Common myeloid progenitor, CD34-positive (primary cell): ENCODE results near the gene DPYD.

Experiments used
- CTCF ChIA-PET: fragments of 350-600 bp; sonication (Branson Sonifier 250); formaldehyde crosslinking; loops from one replicate; lab custom pipeline; 2021; ENCODE audit warnings: antibody characterized with exemption; lab: Charles Lee
- POLR2A ChIA-PET: fragments of 350-600 bp; sonication (Branson Sonifier 250); formaldehyde crosslinking; loops from one replicate; lab custom pipeline; 2021; ENCODE audit warnings: antibody characterized with exemption; lab: Charles Lee
- DNase-seq, 3 donors: peaks; one replicate each; pipeline versions ENCODE4 v3.0.0 to v3.0.0-alpha.2; 2013
- H3K27ac ChIP-seq, 2 experiments: 1 replicate in 1 of 2; 2 replicates in 1 of 2; pipeline ENCODE4 v1.7.0; 2013; ENCODE audit warnings: inconsistent platforms in 2 of 2, low read length in 2 of 2, mild to moderate bottlenecking in 2 of 2, low read depth in 1 of 2, moderate library complexity in 1 of 2; ENCODE audit not compliant: severe bottlenecking in 2 of 2, insufficient read depth in 1 of 2, poor library complexity in 1 of 2
- H3K27me3 ChIP-seq, 5 experiments: replicated peaks in 2 of 5; 1 replicate in 3 of 5; 2 replicates in 2 of 5; pipeline versions ENCODE4 v1.6.1 to v1.7.0; 2013; ENCODE audit warnings: low read length in 4 of 5, mild to moderate bottlenecking in 2 of 5, moderate library complexity in 2 of 5, inconsistent platforms in 1 of 5; ENCODE audit not compliant: insufficient read depth in 5 of 5, control insufficient read depth in 4 of 5
- H3K36me3 ChIP-seq, 4 experiments: 1 replicate in 2 of 4; 2 replicates in 2 of 4; pipeline versions ENCODE4 v1.6.1 to v1.7.0; 2013; ENCODE audit warnings: low read length in 3 of 4, control low read depth in 1 of 4, mild to moderate bottlenecking in 1 of 4; ENCODE audit not compliant: control insufficient read depth in 4 of 4, insufficient read depth in 4 of 4
- H3K4me1 ChIP-seq, 4 experiments: 1 replicate in 3 of 4; 2 replicates in 1 of 4; pipeline versions ENCODE4 v1.6.1 to v1.7.1; 2013; ENCODE audit warnings: low read length in 3 of 4, mild to moderate bottlenecking in 3 of 4, control low read depth in 1 of 4, inconsistent platforms in 1 of 4, moderate library complexity in 1 of 4; ENCODE audit not compliant: control insufficient read depth in 4 of 4, insufficient read depth in 4 of 4; ENCODE audit errors: control extremely low read depth in 1 of 4
- H3K4me3 ChIP-seq, 7 experiments: 1 replicate in 4 of 7; 2 replicates in 3 of 7; pipeline versions ENCODE4 v1.5.1 to v1.7.0; 2013; ENCODE audit warnings: mild to moderate bottlenecking in 7 of 7, low read length in 6 of 7, moderate library complexity in 6 of 7, inconsistent platforms in 2 of 7, low read depth in 2 of 7, control low read depth in 1 of 7; ENCODE audit not compliant: insufficient read depth in 4 of 7, control insufficient read depth in 1 of 7; ENCODE audit errors: extremely low read depth in 1 of 7
- H3K9me3 ChIP-seq, 5 experiments: 1 replicate in 4 of 5; 2 replicates in 1 of 5; pipeline versions ENCODE4 v1.6.1 to v1.7.1; 2013; ENCODE audit warnings: low read length in 4 of 5, mild to moderate bottlenecking in 2 of 5, inconsistent platforms in 1 of 5, low read depth in 1 of 5, moderate library complexity in 1 of 5; ENCODE audit not compliant: control insufficient read depth in 4 of 5, insufficient read depth in 2 of 5; ENCODE audit errors: control extremely low read depth in 1 of 5
- WGBS: methylation state at CpG from one replicate; pipeline ENCODE4 v1.1.5; 2013; ENCODE audit not compliant: insufficient coverage; 5-methylcytosine and 5-hydroxymethylcytosine counted together

DPYD gene

GRCh38 chr1:97204468-97204867 is 716.4 kb downstream of the DPYD start:
- ChIA-PET POLR2A (no interaction called here), CTCF (no interaction called here)
- no peak for DNase-seq
- WGBS = no CpG with 5 or more reads among the region's 1 CpG
- Histone ChIP-seq H3K36me3 (no peaks in the 10 kb centered on the region), H3K9me3 (no peaks in the 10 kb centered on the region), H3K4me1 (peaks cover 0 to 7% (median 3%) of the 10 kb centered on the region in 4 experiments), H3K4me3 (no peak overlapping the region), H3K27ac (no peak overlapping the region), H3K27me3 (no peaks in the 10 kb centered on the region)

- Histone ChIP-seq H3K4me1 (peaks cover 0 to 7% (median 3%) of the 10 kb centered on the region in 4 experiments), H3K36me3 (no peaks in the 10 kb centered on the region), H3K4me3 (no peak overlapping the region), H3K27me3 (no peaks in the 10 kb centered on the region), H3K9me3 (no peaks in the 10 kb centered on the region), H3K27ac (no peak overlapping the region)
- POLR2A ChIA-PET = no interaction called here
- CTCF ChIA-PET = no interaction called here
- 99% methylated on average over 4 of the region's 5 CpGs for WGBS
- no peak for DNase-seq
These were observed 718.1 kb downstream of the DPYD start for GRCh38 chr1:97202481-97203380.

GRCh38 chr1:97201641-97202040 is 719.2 kb downstream of the DPYD start:
- WGBS = 96% methylated on average over 3 of the region's 3 CpGs
- POLR2A ChIA-PET = no interaction called here

GRCh38 chr1:97200595-97200994 is 720.2 kb downstream of the DPYD start:
- Histone ChIP-seq H3K27me3 (no peaks in the 10 kb centered on the region), H3K9me3 (no peaks in the 10 kb centered on the region), H3K36me3 (no peaks in the 10 kb centered on the region), H3K27ac (no peak overlapping the region), H3K4me3 (no peak overlapping the region), H3K4me1 (peaks cover 0 to 7% (median 3%) of the 10 kb centered on the region in 4 experiments)
- peak; percentile 10 to 84 (median 70) for DNase-seq
- WGBS = 0% methylated on average over 1 of the region's 2 CpGs
- ChIA-PET POLR2A (interaction anchor here (0.5 kb wide), 1 partner anchor 9 kb away, joined by 3 read pairs; no protein-coding TSS in a partner anchor), CTCF (interaction anchor here (0.9 to 1.4 kb wide), 2 partner anchors 14 to 15 kb away, joined by 3 to 4 read pairs; no protein-coding TSS in a partner anchor)

More at GRCh38 chr1:97201641-97202040, 719.2 kb downstream of the DPYD start:
- Histone ChIP-seq H3K36me3 (no peaks in the 10 kb centered on the region), H3K4me1 (peaks cover 0 to 7% (median 3%) of the 10 kb centered on the region in 4 experiments), H3K27me3 (no peaks in the 10 kb centered on the region), H3K27ac (no peak overlapping the region), H3K9me3 (no peaks in the 10 kb centered on the region), H3K4me3 (no peak overlapping the region)
- no peak for DNase-seq
- CTCF ChIA-PET = interaction anchor here (0.7 to 0.9 kb wide), 2 partner anchors 16 to 54 kb away, joined by 3 to 4 read pairs; no protein-coding TSS in a partner anchor

- H3K36me3 ChIP-seq = peaks cover 0 to 8% (median 3%) of the 10 kb centered on the region in 4 experiments
- no peak overlapping the region for H3K4me3 ChIP-seq
- DNase-seq = no peak
- H3K27me3 ChIP-seq = no peaks in the 10 kb centered on the region
- H3K9me3 ChIP-seq = no peaks in the 10 kb centered on the region
- no CpG with 5 or more reads among the region's 1 CpG for WGBS
- ChIA-PET POLR2A (no interaction called here), CTCF (interaction anchor here (2.3 kb wide), 1 partner anchor 14 kb away, joined by 6 read pairs; no protein-coding TSS in a partner anchor)
- H3K27ac ChIP-seq = no peak overlapping the region
- peaks cover 0 to 7% (median 3%) of the 10 kb centered on the region in 4 experiments for H3K4me1 ChIP-seq
These were observed 723.9 kb downstream of the DPYD start for GRCh38 chr1:97196825-97197516.

- DNase-seq = no peak
- Histone ChIP-seq H3K4me1 (no peaks in the 10 kb centered on the region), H3K36me3 (peaks cover 0 to 20% (median 5%) of the 10 kb centered on the region in 4 experiments), H3K27me3 (no peaks in the 10 kb centered on the region), H3K9me3 (no peaks in the 10 kb centered on the region), H3K27ac (no peak overlapping the region), H3K4me3 (no peak overlapping the region)
- ChIA-PET CTCF (interaction anchor here (1.5 kb wide), 1 partner anchor 11 kb away, joined by 5 read pairs; no protein-coding TSS in a partner anchor), POLR2A (no interaction called here)
- WGBS = 92% methylated on average over 3 of the region's 4 CpGs
These were observed 727.8 kb downstream of the DPYD start for GRCh38 chr1:97192872-97193572.
